ENCODE measurements around the gene LRP8.
A peak's percentile ranks its signal among the peaks of the same experiment; 100 is the strongest.
"Not testable (repeated sequence)": the region's sequence is repeated elsewhere in the genome, so short reads cannot be mapped to it uniquely, and the experiment has no call there.

The LRP8 gene

GRCh38 chr1:53206083-53206685, 121.7 kb downstream of the LRP8 start:
- DNase-seq, result not testable (repeated sequence)

DNA sequence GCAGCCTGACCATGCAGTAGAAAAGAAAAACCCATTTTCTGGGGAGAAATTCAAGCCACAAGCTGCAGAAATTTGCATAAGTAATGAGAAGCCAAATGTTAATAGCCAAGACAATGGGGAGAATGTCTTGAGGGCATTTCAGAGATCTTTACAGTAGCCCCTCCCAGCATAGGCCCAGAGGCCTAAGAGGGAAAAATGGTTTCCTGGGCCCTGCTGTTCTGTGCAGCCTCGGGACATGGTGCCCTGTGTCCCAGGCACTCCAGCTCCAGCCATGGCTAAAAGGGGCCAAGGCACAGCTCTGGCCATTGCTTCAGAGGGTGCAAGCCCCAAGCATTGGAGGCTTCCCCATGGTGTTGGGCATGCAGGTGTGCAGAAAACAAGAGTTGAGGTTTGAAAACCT, 122.4 kb downstream of the LRP8 start:
- DNase-seq, result not testable (repeated sequence)

DNA sequence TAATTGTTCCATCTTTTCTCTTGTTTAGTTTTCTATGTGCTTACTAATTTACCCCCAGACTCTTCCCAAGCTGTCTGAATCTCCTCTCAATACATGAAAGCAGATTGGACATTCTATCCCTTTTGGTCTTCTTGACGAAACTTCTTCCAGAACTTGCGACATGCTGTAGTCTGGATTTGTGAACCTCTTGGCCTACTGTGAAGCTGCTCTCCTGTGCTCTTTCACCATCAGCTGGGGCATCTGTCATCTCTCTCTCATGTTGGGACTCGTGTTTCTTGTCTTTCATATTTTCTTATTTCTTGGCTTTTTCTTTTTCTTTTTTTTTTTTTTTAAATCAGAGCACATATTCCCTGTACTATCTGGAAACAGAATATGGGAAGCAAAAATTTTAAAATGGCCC, 124.4 kb downstream of the LRP8 start:
- no peak for DNase-seq

DNA sequence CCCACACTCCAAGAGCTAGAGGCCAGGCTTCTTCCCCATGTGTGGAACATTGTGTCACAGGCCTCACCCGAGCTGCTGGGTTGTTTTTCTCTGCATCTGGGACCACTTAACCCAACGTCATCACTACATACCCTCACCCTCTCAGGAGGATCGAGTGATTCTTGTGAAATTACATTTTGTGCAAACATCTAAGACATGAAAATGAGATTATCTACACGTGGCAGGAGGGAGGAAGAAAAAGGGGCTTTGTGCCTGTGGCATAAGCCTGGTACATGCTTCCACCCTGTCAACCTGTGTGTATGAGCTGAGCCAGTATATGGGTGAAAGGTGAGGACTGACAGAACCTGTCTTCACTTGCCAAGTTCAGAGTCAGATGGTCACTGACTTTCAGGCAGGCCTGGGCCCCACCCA, 129.6 kb downstream of the LRP8 start:
- no peak for DNase-seq

- DNase-seq, result no peak
These were observed 130.3 kb downstream of the LRP8 start for GRCh38 chr1:53197291-53198200.

- DNase-seq, result peak; percentile 62
These were observed 131.2 kb downstream of the LRP8 start, which contains the start of gene CPT2 for GRCh38 chr1:53196485-53197290. Gene CPT2, plus strand, starts transcription at chr1:53196824. Its CDS starts 120 bp downstream, at chr1:53196944.

DNA sequence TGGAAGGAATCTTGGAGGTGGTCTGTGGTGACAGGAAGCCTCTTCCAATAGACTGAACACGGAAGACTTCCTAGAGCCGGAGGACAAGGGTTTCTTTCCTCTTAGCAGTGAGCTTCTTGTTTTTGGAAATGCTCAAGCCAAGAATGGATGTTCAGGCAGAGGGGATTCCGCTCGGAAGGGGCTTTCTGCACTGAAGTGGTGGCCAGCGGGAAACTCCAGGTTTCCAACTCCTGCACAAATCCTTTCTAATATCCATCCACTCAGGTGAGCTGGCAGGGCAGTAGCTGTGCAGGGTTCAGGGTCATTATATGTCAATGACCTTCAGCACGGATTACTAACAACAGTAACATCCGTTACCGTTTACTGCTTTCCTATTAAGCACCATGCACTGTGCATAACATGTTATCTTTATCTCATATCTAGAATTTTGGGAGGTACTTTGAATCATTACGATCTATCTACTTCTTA, 131.8 kb downstream of the LRP8 start:
- no peak for DNase-seq

DNA sequence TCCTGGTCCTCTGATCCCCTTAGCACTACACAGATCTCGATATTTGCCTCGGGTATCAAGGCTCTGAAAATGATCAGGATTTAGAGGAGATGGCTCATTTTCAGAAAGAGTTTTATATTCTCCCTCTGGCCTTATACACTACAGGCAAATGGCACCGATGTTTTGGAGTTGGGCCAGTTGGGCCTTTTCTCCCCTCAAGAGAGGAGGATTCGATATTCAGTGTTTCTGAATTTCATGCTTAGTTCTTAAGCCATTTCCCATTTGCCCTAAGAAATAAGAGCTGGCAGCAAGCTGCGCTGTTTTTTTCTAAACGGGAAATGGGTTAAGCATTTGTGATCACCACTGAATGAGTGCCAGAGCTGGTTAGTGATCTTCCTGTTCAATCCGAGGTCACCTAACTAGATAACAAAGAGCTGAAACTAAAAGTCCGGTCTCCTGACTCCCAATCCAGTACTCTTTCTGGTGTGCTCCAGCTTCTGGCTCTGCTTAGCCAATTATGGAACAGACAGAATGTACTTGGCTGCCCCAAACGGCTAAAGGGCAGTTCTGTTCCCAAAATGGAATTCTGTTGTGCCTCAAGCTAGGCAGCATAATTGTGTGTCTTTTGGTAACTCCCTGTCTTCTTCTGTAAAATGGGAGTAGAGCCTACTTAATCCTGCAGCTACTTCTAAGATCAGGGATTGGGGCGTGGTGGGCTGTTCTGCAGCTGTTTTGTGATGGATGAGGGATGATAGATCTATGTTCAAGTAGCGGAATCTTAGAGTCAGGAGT, 132.4 kb downstream of the LRP8 start:
- DNase-seq, result no peak

Measured in GOT3 (cell line).